ENCODE data around the gene KPNA5.

KPNA5 gene

GRCh38 chr6:116680880-116681672, at the start of gene KPNA5:
KPNA5 (plus strand) TSS chr6:116681211; CDS start chr6:116681335, 124 bp downstream.
- DNase-seq (ENCODE audit: low read depth) = peak; percentile 91
- no peak for TF ChIP-seq CTCF (conservative IDR thresholded peaks at IDR 0.05; ENCODE audit: low read depth, low read length)
- peak within 1 kb of the TSS; percentile 84 for H3K4me3 ChIP-seq (ENCODE audit: low read depth, low read length)

GRCh38 chr6:116631379-116631990, 49.5 kb upstream of the KPNA5 start:
- H3K4me3 ChIP-seq (ENCODE audit: low read depth, low read length) = no peak overlapping the region
- DNase-seq (ENCODE audit: low read depth) = no peak
- TF ChIP-seq CTCF (conservative IDR thresholded peaks at IDR 0.05; ENCODE audit: low read depth, low read length) = no peak

GRCh38 chr6:116633685-116634084, 47.3 kb upstream of the KPNA5 start:
- no peak overlapping the region for H3K4me3 ChIP-seq (ENCODE audit: low read depth, low read length)
- DNase-seq (ENCODE audit: low read depth) = peak; percentile 18
- TF ChIP-seq CTCF (conservative IDR thresholded peaks at IDR 0.05; ENCODE audit: low read depth, low read length) = peak; percentile 45

- peak; percentile 57 for DNase-seq (ENCODE audit: low read depth)
- TF ChIP-seq CTCF (conservative IDR thresholded peaks at IDR 0.05; ENCODE audit: low read depth, low read length) = no peak
- no peak overlapping the region for H3K4me3 ChIP-seq (ENCODE audit: low read depth, low read length)
Observed at GRCh38 chr6:116648156-116648555, 32.9 kb upstream of the KPNA5 start.

GRCh38 chr6:116649129-116649528, 31.9 kb upstream of the KPNA5 start:
- no peak for DNase-seq (ENCODE audit: low read depth)
- H3K4me3 ChIP-seq (ENCODE audit: low read depth, low read length) = no peak overlapping the region
- TF ChIP-seq CTCF (conservative IDR thresholded peaks at IDR 0.05; ENCODE audit: low read depth, low read length) = no peak

- DNase-seq (ENCODE audit: low read depth) = no peak
- H3K4me3 ChIP-seq (ENCODE audit: low read depth, low read length) = no peak overlapping the region
- TF ChIP-seq CTCF (conservative IDR thresholded peaks at IDR 0.05; ENCODE audit: low read depth, low read length) = no peak
Observed at GRCh38 chr6:116651916-116652315, 29.1 kb upstream of the KPNA5 start.
